Upper lobe of left lung (tissue), 6 donors: ENCODE measurements around the gene GTSE1. TPM values are rescaled to one million over a fixed set of nuclear protein-coding genes. Genes with fewer than 3 reads are reported as not detected.

Experiments used
- ATAC-seq, 2 donors: fragments of 200-7000 bp; cut with Tn5 transposase; one replicate each; pipeline ENCODE4 v1.9.1; 2022; ENCODE audit warnings: mild to moderate bottlenecking in 2 of 2, moderate library complexity in 2 of 2; ENCODE audit not compliant: low FRiP score in 2 of 2
- DNase-seq, 2 donors: peaks; one replicate each; pipeline ENCODE4 v3.0.0-alpha.2; 2019 to 2020
- H3K27ac ChIP-seq, 4 donors: fragments of 200-600 bp; sonication (generic); one replicate each; pipeline ENCODE4 v1.5.1; 2016 to 2019
- H3K27me3 ChIP-seq, 4 donors: fragments of 200-600 bp; sonication (generic); one replicate each; pipeline ENCODE4 v1.5.1; 2017 to 2019
- H3K36me3 ChIP-seq, 4 donors: fragments of 200-600 bp; sonication (generic); one replicate each; pipeline ENCODE4 v1.5.1; 2016 to 2019
- H3K4me1 ChIP-seq, 4 donors: fragments of 200-600 bp; sonication (generic); one replicate each; pipeline ENCODE4 v1.5.1; 2018 to 2019
- H3K4me3 ChIP-seq, 4 donors: fragments of 200-600 bp; sonication (generic); one replicate each; pipeline ENCODE4 v1.5.1; 2017 to 2019; ENCODE audit warnings: mild to moderate bottlenecking in 2 of 4, moderate library complexity in 1 of 4
- H3K9me3 ChIP-seq, 4 donors: fragments of 200-600 bp; sonication (generic); one replicate each; pipeline ENCODE4 v1.5.1; 2018 to 2019
- CTCF ChIP-seq, 6 experiments: fragments of 450-650 bp in 4 of 6; fragments of 200-600 bp in 2 of 6; sonication (generic) in 2 of 6; IDR thresholded peaks; one replicate each; pipeline ENCODE4 v1.5.1; 2016 to 2019; ENCODE audit warnings: antibody characterized with exemption in 6 of 6
- EP300 ChIP-seq, 4 donors: sonication (generic); formaldehyde crosslinking; IDR thresholded peaks; one replicate each; pipeline ENCODE4 v1.5.1; 2017; ENCODE audit warnings: antibody characterized with exemption in 4 of 4, control low read depth in 2 of 4
- POLR2A ChIP-seq, 4 donors: fragments of 450-650 bp; IDR thresholded peaks; one replicate each; pipeline ENCODE4 v1.5.1; 2016 to 2017; ENCODE audit warnings: antibody characterized with exemption in 4 of 4, mild to moderate bottlenecking in 2 of 4
- POLR2AphosphoS5 ChIP-seq, 2 donors: sonication (generic); formaldehyde crosslinking; IDR thresholded peaks; one replicate each; pipeline ENCODE4 v1.5.1; 2017; ENCODE audit warnings: antibody characterized with exemption in 2 of 2
- WGBS, 2 donors: methylation state at CpG; one replicate each; pipeline ENCODE4 v1.1.5; 2017 to 2018; 5-methylcytosine and 5-hydroxymethylcytosine counted together
- total RNA-seq, 6 donors: library from RNA; depleted of rRNA in 4 of 6; stranded (reverse); fragments of >200 nt in 4 of 6; gene quantifications; one replicate each; pipeline versions ENCODE4 v1.1.0 to v1.2.1, GENCODE V29; 2016 to 2021
- donor health status: DM: no; HTN: no; CAD: no; lungs with moderate emphysema.
- donor health status: DM: no; HTN: yes; CAD: no; lungs with severe emphysema.

Gene GTSE1
- total RNA-seq, 6 donors from 2014 or later, result 0.30 to 4.4 (median 1.4) TPM; not detected in 1

GRCh38 chr22:46370584-46371291 is 74.1 kb downstream of the GTSE1 start:
- H3K9me3 ChIP-seq, result no peaks in the 10 kb centered on the region
- H3K36me3 ChIP-seq, result peaks cover 0 to 17% (median 4%) of the 10 kb centered on the region in 4 donors
- no peaks in the 10 kb centered on the region for H3K27me3 ChIP-seq
- no peak overlapping the region for H3K27ac ChIP-seq
- TF ChIP-seq EP300 (IDR thresholded peaks at IDR 0.05), result no peak
- TF ChIP-seq POLR2AphosphoS5 (IDR thresholded peaks at IDR 0.05), result no peak
- TF ChIP-seq POLR2A (IDR thresholded peaks at IDR 0.05), result no peak
- no peak for TF ChIP-seq CTCF (IDR thresholded peaks at IDR 0.05)
- ATAC-seq (no peak), DNase-seq (peak in 1 of 2 donors; percentile 60)
- WGBS, 2 donors, result 77 to 84% methylated on average over 14 to 15 of the region's 15 CpGs
- peaks cover 11 to 23% (median 15%) of the 10 kb centered on the region in 4 donors for H3K4me1 ChIP-seq
- no peak overlapping the region for H3K4me3 ChIP-seq

- ATAC-seq, result no peak
- Histone ChIP-seq H3K27ac (no peak overlapping the region), H3K9me3 (peaks cover 0 to 6% (median 3%) of the 10 kb centered on the region in 4 donors), H3K27me3 (no peaks in the 10 kb centered on the region), H3K4me1 (peaks cover 11 to 26% (median 18%) of the 10 kb centered on the region in 4 donors), H3K36me3 (peaks cover 0 to 12% (median 2%) of the 10 kb centered on the region in 4 donors), H3K4me3 (no peak overlapping the region)
- no peak for TF ChIP-seq POLR2AphosphoS5 (IDR thresholded peaks at IDR 0.05)
- TF ChIP-seq CTCF (IDR thresholded peaks at IDR 0.05), result no peak
- TF ChIP-seq POLR2A (IDR thresholded peaks at IDR 0.05), result no peak
- TF ChIP-seq EP300 (IDR thresholded peaks at IDR 0.05), result no peak
- 90 to 91% methylated on average over 2 of the region's 2 CpGs for WGBS, 2 donors
- DNase-seq, result no peak
Measured at GRCh38 chr22:46371623-46372226, 75.1 kb downstream of the GTSE1 start.

GRCh38 chr22:46372686-46373085 is 76.0 kb downstream of the GTSE1 start:
- H3K4me3 ChIP-seq, result no peak overlapping the region
- H3K9me3 ChIP-seq, result peaks cover 0 to 6% (median 3%) of the 10 kb centered on the region in 4 donors
- no peak overlapping the region for H3K27ac ChIP-seq
- peak in 1 of 2 donors; percentile 46 for DNase-seq
- TF ChIP-seq CTCF (IDR thresholded peaks at IDR 0.05) (no peak), POLR2AphosphoS5 (IDR thresholded peaks at IDR 0.05) (no peak), POLR2A (IDR thresholded peaks at IDR 0.05) (no peak), EP300 (IDR thresholded peaks at IDR 0.05) (no peak)
- no peaks in the 10 kb centered on the region for H3K27me3 ChIP-seq
- peaks cover 11 to 31% (median 18%) of the 10 kb centered on the region in 4 donors for H3K4me1 ChIP-seq
- ATAC-seq, result no peak
- 93 to 95% methylated on average over 16 to 18 of the region's 18 CpGs for WGBS, 2 donors
- peaks cover 0 to 6% (median 0%) of the 10 kb centered on the region in 4 donors for H3K36me3 ChIP-seq

GRCh38 chr22:46373159-46373558 is 76.5 kb downstream of the GTSE1 start:
- WGBS, 2 donors, result 22 to 49% methylated on average over 2 to 3 of the region's 8 CpGs
- no peaks in the 10 kb centered on the region for H3K27me3 ChIP-seq

More at GRCh38 chr22:46373159-46373558, 76.5 kb downstream of the GTSE1 start:
- H3K4me3 ChIP-seq, result no peak overlapping the region
- ATAC-seq, result no peak
- H3K4me1 ChIP-seq, result peaks cover 11 to 35% (median 19%) of the 10 kb centered on the region in 4 donors
- H3K9me3 ChIP-seq, result peaks cover 0 to 6% (median 3%) of the 10 kb centered on the region in 4 donors
- TF ChIP-seq EP300 (IDR thresholded peaks at IDR 0.05) (no peak), POLR2A (IDR thresholded peaks at IDR 0.05) (no peak), CTCF (IDR thresholded peaks at IDR 0.05) (no peak), POLR2AphosphoS5 (IDR thresholded peaks at IDR 0.05) (no peak)
- DNase-seq, result peak in 1 of 2 donors; percentile 43
- peaks cover 0 to 6% (median 0%) of the 10 kb centered on the region in 4 donors for H3K36me3 ChIP-seq
- H3K27ac ChIP-seq, result no peak overlapping the region
